ENCODE data around the gene MESD. TPM values are rescaled to one million over a fixed set of nuclear protein-coding genes. Genes with fewer than 3 reads are reported as not detected.
A peak's percentile ranks its signal among the peaks of the same experiment; 100 is the strongest.

Gene MESD
- total RNA-seq, 2 donors from 2014 or later = 28.0 to 33.9 TPM

- peak; percentile 61 for DNase-seq (ENCODE audit: low spot score)
- Histone ChIP-seq H3K9me3 (no peaks in the 10 kb centered on the region), H3K27me3 (replicated peaks; ENCODE audit: insufficient read depth) (no peaks in the 10 kb centered on the region), H3K4me3 (no peak overlapping the region), H3K27ac (no peak overlapping the region), H3K36me3 (no peaks in the 10 kb centered on the region), H3K4me1 (replicated peaks) (no peaks in the 10 kb centered on the region)
- 57% methylated on average over 12 of the region's 12 CpGs for WGBS
- intact Hi-C loops (cut with DNase I) = loop anchor here (2.0 to 5.0 kb wide), 3 partner anchors 193 to 515 kb away; partner anchors contain the start of gene CEMIP
- no peak for TF ChIP-seq POLR2A (IDR thresholded peaks at IDR 0.05)
- peak; percentile 84 to 95 (median 88) for TF ChIP-seq CTCF (IDR thresholded peaks at IDR 0.05)
- TF ChIP-seq POLR2AphosphoS5 (IDR thresholded peaks at IDR 0.05) = peak; percentile 47
Measured at GRCh38 chr15:80970018-80970657, 19.5 kb downstream of the MESD start.

- TF ChIP-seq POLR2A (IDR thresholded peaks at IDR 0.05) (no peak), POLR2AphosphoS5 (IDR thresholded peaks at IDR 0.05) (no peak), CTCF (IDR thresholded peaks at IDR 0.05) (no peak)
- H3K4me3 ChIP-seq = no peak overlapping the region
- 93% methylated on average over 7 of the region's 7 CpGs for WGBS
- no peak overlapping the region for H3K27ac ChIP-seq
- DNase-seq (ENCODE audit: low spot score) = no peak
- intact Hi-C loops (cut with DNase I) = no loop called here
- H3K4me1 ChIP-seq (replicated peaks) = no peaks in the 10 kb centered on the region
- H3K27me3 ChIP-seq (replicated peaks; ENCODE audit: insufficient read depth) = no peaks in the 10 kb centered on the region
- no peaks in the 10 kb centered on the region for H3K9me3 ChIP-seq
- H3K36me3 ChIP-seq = no peaks in the 10 kb centered on the region
Measured at GRCh38 chr15:80969316-80969715, 20.3 kb downstream of the MESD start.

- Histone ChIP-seq H3K36me3 (no peaks in the 10 kb centered on the region), H3K27ac (no peak overlapping the region), H3K27me3 (replicated peaks; ENCODE audit: insufficient read depth) (no peaks in the 10 kb centered on the region), H3K4me3 (no peak overlapping the region), H3K4me1 (replicated peaks) (no peaks in the 10 kb centered on the region), H3K9me3 (no peaks in the 10 kb centered on the region)
- DNase-seq (ENCODE audit: low spot score) = no peak
- intact Hi-C loops (cut with DNase I) = no loop called here
- WGBS = 96% methylated on average over 4 of the region's 4 CpGs
- no peak for TF ChIP-seq POLR2A (IDR thresholded peaks at IDR 0.05)
- TF ChIP-seq CTCF (IDR thresholded peaks at IDR 0.05) = no peak
- no peak for TF ChIP-seq POLR2AphosphoS5 (IDR thresholded peaks at IDR 0.05)
Measured at GRCh38 chr15:80967991-80968510, 21.6 kb downstream of the MESD start.

- no peaks in the 10 kb centered on the region for H3K9me3 ChIP-seq
- no peak overlapping the region for H3K27ac ChIP-seq
- DNase-seq (ENCODE audit: low spot score) = no peak
- no peak overlapping the region for H3K4me3 ChIP-seq
- TF ChIP-seq POLR2A (IDR thresholded peaks at IDR 0.05) (no peak), POLR2AphosphoS5 (IDR thresholded peaks at IDR 0.05) (no peak), CTCF (IDR thresholded peaks at IDR 0.05) (no peak)
- WGBS = 50% methylated on average over 3 of the region's 3 CpGs
- intact Hi-C loops (cut with DNase I) = no loop called here
- no peaks in the 10 kb centered on the region for H3K36me3 ChIP-seq
- no peaks in the 10 kb centered on the region for H3K27me3 ChIP-seq (replicated peaks; ENCODE audit: insufficient read depth)
- H3K4me1 ChIP-seq (replicated peaks) = no peaks in the 10 kb centered on the region
Measured at GRCh38 chr15:80967451-80967850, 22.2 kb downstream of the MESD start.
